ENCODE results near the gene NOL3.

Gene NOL3

GRCh38 chr16:67158637-67159600, 11.4 kb upstream of the NOL3 start:
- TF ChIP-seq CTCF (IDR thresholded peaks at IDR 0.05; ENCODE audit: borderline replicate concordance, control extremely low read depth, extremely low read depth, insufficient read depth, missing control alignments) = no peak
- peak; percentile 84 for DNase-seq (ENCODE audit: low spot score)
- in situ Hi-C loops (cut with MboI; ENCODE audit: low sequenced_read_pairs, unreplicated experiment) = loop anchor here (25.0 kb wide), 1 partner anchor 197 kb away; the partner anchor contains the start of gene CES3

GRCh38 chr16:67161595-67162058, 8.7 kb upstream of the NOL3 start:
- no peak for TF ChIP-seq CTCF (IDR thresholded peaks at IDR 0.05; ENCODE audit: borderline replicate concordance, control extremely low read depth, extremely low read depth, insufficient read depth, missing control alignments)
- in situ Hi-C loops (cut with MboI; ENCODE audit: low sequenced_read_pairs, unreplicated experiment) = loop anchor here (25.0 kb wide), 1 partner anchor 199 kb away; the partner anchor contains the start of gene CES3
- no peak for DNase-seq (ENCODE audit: low spot score)

GRCh38 chr16:67162506-67163163, 7.7 kb upstream of the NOL3 start:
- TF ChIP-seq CTCF (IDR thresholded peaks at IDR 0.05; ENCODE audit: borderline replicate concordance, control extremely low read depth, extremely low read depth, insufficient read depth, missing control alignments) = no peak
- in situ Hi-C loops (cut with MboI; ENCODE audit: low sequenced_read_pairs, unreplicated experiment) = loop anchor here (25.0 kb wide), 1 partner anchor 200 kb away; the partner anchor contains the start of gene CES3
- no peak for DNase-seq (ENCODE audit: low spot score)

GRCh38 chr16:67163164-67163998, 7.0 kb upstream of the NOL3 start:
- no peak for TF ChIP-seq CTCF (IDR thresholded peaks at IDR 0.05; ENCODE audit: borderline replicate concordance, control extremely low read depth, extremely low read depth, insufficient read depth, missing control alignments)
- in situ Hi-C loops (cut with MboI; ENCODE audit: low sequenced_read_pairs, unreplicated experiment) = loop anchor here (25.0 kb wide), 1 partner anchor 201 kb away; the partner anchor contains the start of gene CES3
- DNase-seq (ENCODE audit: low spot score) = no peak

- no peak for DNase-seq (ENCODE audit: low spot score)
- TF ChIP-seq CTCF (IDR thresholded peaks at IDR 0.05; ENCODE audit: borderline replicate concordance, control extremely low read depth, extremely low read depth, insufficient read depth, missing control alignments) = no peak
- in situ Hi-C loops (cut with MboI; ENCODE audit: low sequenced_read_pairs, unreplicated experiment) = loop anchor here (25.0 kb wide), 1 partner anchor 202 kb away; the partner anchor contains the start of gene CES3
Measured at GRCh38 chr16:67163999-67164558, 6.3 kb upstream of the NOL3 start.
